Measurements from ENCODE around the gene LRRC18.

The LRRC18 gene

GRCh38 chr10:48872234-48872633 is 67.4 kb downstream of the LRRC18 start:
- DNase-seq, result no peak

All from activated naive CD4-positive, alpha-beta T cell (primary cell).